Ishikawa (cell line): ENCODE results near the gene STPG4.
A peak's percentile ranks its signal among the peaks of the same experiment; 100 is the strongest.

ENCODE experiments used
- CEBPB ChIP-seq: IDR thresholded peaks from 2 replicates; pipeline ENCODE4 v1.6.1; 2012
- CREB1 ChIP-seq: IDR thresholded peaks from 2 replicates; pipeline ENCODE4 v1.6.1; 2012; ENCODE audit warnings: low read depth
- EGR1 ChIP-seq: IDR thresholded peaks from 2 replicates; pipeline ENCODE4 v1.6.1; 2012
- EP300 ChIP-seq: IDR thresholded peaks from 2 replicates; pipeline ENCODE4 v1.6.1; 2012; ENCODE audit warnings: borderline replicate concordance
- FOXM1 ChIP-seq: IDR thresholded peaks from 2 replicates; pipeline ENCODE4 v1.6.1; 2012; ENCODE audit warnings: low read depth, borderline replicate concordance
- MAX ChIP-seq: IDR thresholded peaks from 2 replicates; pipeline ENCODE4 v1.6.1; 2012
- NFIC ChIP-seq: IDR thresholded peaks from 2 replicates; pipeline ENCODE4 v1.6.1; 2012
- RAD21 ChIP-seq: IDR thresholded peaks from 2 replicates; pipeline ENCODE4 v1.6.1; 2012; ENCODE audit warnings: low read depth
- REST ChIP-seq: IDR thresholded peaks from 2 replicates; pipeline ENCODE4 v1.6.1; 2012; ENCODE audit warnings: low read depth, mild to moderate bottlenecking
- TAF1 ChIP-seq: IDR thresholded peaks from 2 replicates; pipeline ENCODE4 v1.6.1; 2012; ENCODE audit warnings: low read depth, mild to moderate bottlenecking
- TCF12 ChIP-seq: IDR thresholded peaks from 2 replicates; pipeline ENCODE4 v1.6.1; 2012; ENCODE audit warnings: low read depth
- TEAD4 ChIP-seq: IDR thresholded peaks from 2 replicates; pipeline ENCODE4 v1.6.1; 2012
- USF1 ChIP-seq: IDR thresholded peaks from 2 replicates; pipeline ENCODE4 v1.6.1; 2012
- YY1 ChIP-seq: IDR thresholded peaks from 2 replicates; pipeline ENCODE4 v1.6.1; 2012; ENCODE audit warnings: low read depth
- ZBTB7A ChIP-seq: IDR thresholded peaks from 2 replicates; pipeline ENCODE4 v1.6.1; 2012; ENCODE audit warnings: low read depth

The STPG4 gene

GRCh38 chr2:47198985-47199451 is 43.9 kb upstream of the STPG4 start:
- TF ChIP-seq ZBTB7A: no peak
- no peak for TF ChIP-seq FOXM1
- no peak for TF ChIP-seq CREB1
- TF ChIP-seq CEBPB: no peak
- no peak for TF ChIP-seq EGR1

- TF ChIP-seq USF1 (no peak), REST (no peak), NFIC (no peak), FOXM1 (no peak), EGR1 (no peak), ZBTB7A (no peak), CEBPB (no peak), RAD21 (no peak), YY1 (no peak), EP300 (no peak), TCF12 (no peak), MAX (no peak), TAF1 (no peak), CREB1 (no peak), TEAD4 (no peak)
Measured at GRCh38 chr2:47196499-47196898, 41.4 kb upstream of the STPG4 start.

GRCh38 chr2:47196046-47196445 is 40.9 kb upstream of the STPG4 start:
- TF ChIP-seq TEAD4 (no peak), USF1 (no peak), TCF12 (no peak), REST (no peak), TAF1 (no peak), CEBPB (no peak), EGR1 (no peak)

GRCh38 chr2:47195148-47195547 is 40.0 kb upstream of the STPG4 start:
- TF ChIP-seq MAX (no peak), EP300 (no peak), ZBTB7A (no peak), RAD21 (0 out of 2 replicates have a peak, but pooled peaks have one; percentile 12)

- TF ChIP-seq REST (no peak), NFIC (peak; percentile 30; the same call in 1 of the 2 replicates), RAD21 (no peak), FOXM1 (no peak), TAF1 (no peak), CREB1 (no peak), TEAD4 (no peak)
Measured at GRCh38 chr2:47194410-47194809, 39.3 kb upstream of the STPG4 start.

- TF ChIP-seq MAX: no peak
- no peak for TF ChIP-seq RAD21
- no peak for TF ChIP-seq USF1
- no peak for TF ChIP-seq NFIC
- no peak for TF ChIP-seq CEBPB
- no peak for TF ChIP-seq YY1
- no peak for TF ChIP-seq FOXM1
- no peak for TF ChIP-seq TEAD4
- TF ChIP-seq ZBTB7A: no peak
- TF ChIP-seq TAF1: no peak
- TF ChIP-seq CREB1: no peak
- no peak for TF ChIP-seq REST
- TF ChIP-seq TCF12: no peak
- no peak for TF ChIP-seq EP300
- TF ChIP-seq EGR1: no peak
Measured at GRCh38 chr2:47193607-47194006, 38.5 kb upstream of the STPG4 start.
